Fibroblast of the conjunctiva (primary cell): ENCODE data around the gene GPR17.

Experiments used
- DNase-seq: peaks from one replicate; pipeline ENCODE4 v3.0.0-alpha.2; 2010; ENCODE audit warnings: low read depth

The GPR17 gene

GRCh38 chr2:127614731-127615130 lies 31.2 kb upstream of the GPR17 start:
- no peak for DNase-seq

DNA sequence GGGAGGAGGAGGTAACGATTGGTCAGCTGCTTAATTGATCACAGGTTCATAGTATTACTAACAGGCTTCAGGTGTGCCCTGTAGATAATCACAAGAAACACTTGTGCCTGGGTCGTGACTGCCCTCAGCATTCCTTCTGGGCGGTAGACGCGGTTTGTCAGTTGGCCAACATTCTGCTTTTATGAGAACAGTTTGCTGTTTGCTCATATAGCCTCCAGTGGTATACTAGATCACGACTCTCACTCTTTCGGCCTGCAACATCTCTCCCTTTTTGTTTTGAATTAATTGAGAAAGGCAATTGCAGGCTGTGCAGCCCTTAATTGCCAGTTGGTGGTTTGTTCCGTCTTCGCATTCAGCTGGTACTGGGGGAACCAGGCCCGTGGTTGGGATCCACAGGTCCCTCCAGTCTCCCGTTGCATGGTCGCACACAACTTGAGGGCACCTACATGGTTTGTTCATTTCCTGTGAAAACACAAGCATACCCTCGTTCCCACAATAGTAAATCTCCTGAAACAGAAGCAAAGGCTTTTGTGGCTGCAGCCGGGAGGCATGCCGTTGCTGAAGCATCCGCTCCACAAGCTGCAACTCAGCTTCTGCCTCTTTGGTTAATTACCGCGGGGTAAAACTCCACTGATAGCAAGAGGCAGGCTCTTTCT lies 30.3 kb upstream of the GPR17 start:
- DNase-seq, result no peak

GRCh38 chr2:127618551-127619202 lies 27.3 kb upstream of the GPR17 start:
- DNase-seq, result no peak

DNA sequence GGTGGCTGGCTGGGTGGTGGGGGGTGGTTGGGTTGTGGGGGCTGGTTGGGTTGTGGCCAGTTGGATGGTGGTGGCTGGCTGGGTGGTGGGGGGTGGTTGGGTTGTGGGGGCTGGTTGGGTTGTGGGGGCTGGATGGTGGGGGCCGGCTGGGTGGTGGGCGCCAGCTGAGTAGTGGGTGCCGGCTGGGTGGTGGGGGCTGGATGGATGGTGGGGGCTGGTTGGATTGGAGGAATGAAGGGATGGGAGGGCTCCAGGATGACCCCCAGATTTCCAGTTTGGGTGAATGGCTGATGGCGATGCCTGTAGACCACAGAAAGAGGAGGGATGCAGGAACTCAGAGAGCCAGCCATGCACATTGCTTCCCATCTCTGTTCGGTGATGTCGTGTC lies 26.8 kb upstream of the GPR17 start:
- DNase-seq, result no peak

- DNase-seq, result no peak
Observed at GRCh38 chr2:127619877-127620705, 25.9 kb upstream of the GPR17 start.

DNA sequence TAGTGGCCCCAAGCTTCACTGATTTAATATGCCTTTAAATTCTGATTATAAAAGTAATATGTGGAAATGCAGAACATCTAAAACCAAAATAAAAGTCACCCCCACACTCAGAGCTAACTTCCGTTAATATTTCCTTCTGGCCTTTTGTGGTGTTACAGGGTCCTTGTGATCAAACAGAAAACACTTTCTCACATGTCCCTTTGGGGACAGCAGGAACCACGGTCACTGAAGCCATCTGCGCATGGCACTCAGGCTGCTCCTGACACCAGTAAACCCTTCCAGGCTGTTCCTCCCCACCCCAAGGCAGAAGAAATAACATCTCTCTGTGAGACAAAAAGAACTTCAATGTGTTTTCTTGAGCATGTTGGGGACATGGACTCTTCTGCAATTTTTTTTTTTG lies 25.1 kb upstream of the GPR17 start:
- DNase-seq, result no peak

DNA sequence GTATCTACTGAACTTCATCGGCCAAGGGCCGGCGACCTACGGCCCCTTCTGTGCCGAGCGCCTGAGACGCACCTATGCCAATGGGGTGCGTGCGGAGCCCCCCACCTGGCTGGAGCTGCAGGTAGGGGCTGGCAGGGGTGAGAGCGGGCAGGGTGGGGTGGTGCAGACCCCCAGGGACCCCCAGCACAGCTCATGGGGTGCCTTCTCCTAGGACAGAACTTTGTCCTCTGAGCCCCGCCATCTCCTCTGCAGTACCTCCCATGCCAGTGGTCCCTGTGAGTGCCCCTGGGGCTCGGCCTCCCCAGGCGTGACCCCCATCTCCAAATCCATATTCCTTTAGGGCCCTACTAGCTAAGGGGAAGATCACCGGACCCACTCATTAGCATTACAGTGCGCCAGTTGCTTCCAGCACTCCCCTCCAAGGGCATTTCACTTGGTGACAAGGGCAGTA lies 23.9 kb upstream of the GPR17 start:
- DNase-seq, result no peak

- DNase-seq, result no peak
Observed at GRCh38 chr2:127622561-127623387, 23.2 kb upstream of the GPR17 start.

DNA sequence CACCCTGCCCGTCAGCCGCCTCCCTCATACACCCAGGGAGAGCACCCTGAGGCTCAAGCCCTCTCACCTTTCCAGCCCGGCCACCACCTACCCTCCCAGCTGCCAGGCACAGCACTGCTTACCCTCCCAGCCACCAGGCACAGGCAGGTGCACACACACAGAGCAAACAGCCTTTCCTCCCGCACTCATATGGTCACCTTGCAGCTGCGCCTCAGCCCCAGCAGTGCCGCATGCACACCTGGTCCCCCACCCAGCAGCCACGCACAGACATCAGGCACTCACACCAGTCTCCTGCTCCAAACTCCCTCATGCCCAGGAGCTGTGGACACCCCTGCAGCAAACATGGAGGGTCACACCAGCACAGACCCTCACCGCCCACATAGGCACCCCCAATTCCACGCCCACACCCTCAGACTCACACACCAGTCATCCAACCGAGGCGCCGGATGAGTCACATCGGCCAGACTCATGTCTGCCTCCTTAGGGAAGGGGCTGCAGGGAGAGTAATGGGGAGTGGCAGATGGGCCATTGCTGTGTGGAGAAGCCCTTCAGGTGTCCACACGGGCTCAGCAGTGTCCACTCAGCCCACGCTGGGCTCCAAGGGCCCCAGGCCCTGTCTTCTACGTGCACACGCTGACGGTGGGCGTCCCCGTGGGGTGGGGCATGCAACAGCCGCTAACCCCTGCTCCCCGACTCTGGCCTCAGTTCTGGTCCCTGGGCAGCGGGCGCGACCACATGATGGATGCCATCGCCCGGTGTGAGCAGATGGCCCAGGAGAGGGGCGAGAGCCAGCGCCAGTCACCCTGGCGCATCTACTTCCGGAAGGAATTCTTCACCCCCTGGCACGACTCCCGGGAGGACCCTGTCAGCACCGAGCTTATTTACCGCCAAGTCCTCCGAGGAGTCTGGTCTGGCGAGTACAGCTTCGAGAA lies 22.3 kb upstream of the GPR17 start:
- no peak for DNase-seq

GRCh38 chr2:127624320-127624755 lies 21.6 kb upstream of the GPR17 start:
- no peak for DNase-seq

GRCh38 chr2:127624756-127625571 lies 21.0 kb upstream of the GPR17 start:
- no peak for DNase-seq

- DNase-seq, result no peak
Observed at GRCh38 chr2:127625572-127625951, 20.4 kb upstream of the GPR17 start.

GRCh38 chr2:127626175-127626574 lies 19.8 kb upstream of the GPR17 start:
- no peak for DNase-seq

DNA sequence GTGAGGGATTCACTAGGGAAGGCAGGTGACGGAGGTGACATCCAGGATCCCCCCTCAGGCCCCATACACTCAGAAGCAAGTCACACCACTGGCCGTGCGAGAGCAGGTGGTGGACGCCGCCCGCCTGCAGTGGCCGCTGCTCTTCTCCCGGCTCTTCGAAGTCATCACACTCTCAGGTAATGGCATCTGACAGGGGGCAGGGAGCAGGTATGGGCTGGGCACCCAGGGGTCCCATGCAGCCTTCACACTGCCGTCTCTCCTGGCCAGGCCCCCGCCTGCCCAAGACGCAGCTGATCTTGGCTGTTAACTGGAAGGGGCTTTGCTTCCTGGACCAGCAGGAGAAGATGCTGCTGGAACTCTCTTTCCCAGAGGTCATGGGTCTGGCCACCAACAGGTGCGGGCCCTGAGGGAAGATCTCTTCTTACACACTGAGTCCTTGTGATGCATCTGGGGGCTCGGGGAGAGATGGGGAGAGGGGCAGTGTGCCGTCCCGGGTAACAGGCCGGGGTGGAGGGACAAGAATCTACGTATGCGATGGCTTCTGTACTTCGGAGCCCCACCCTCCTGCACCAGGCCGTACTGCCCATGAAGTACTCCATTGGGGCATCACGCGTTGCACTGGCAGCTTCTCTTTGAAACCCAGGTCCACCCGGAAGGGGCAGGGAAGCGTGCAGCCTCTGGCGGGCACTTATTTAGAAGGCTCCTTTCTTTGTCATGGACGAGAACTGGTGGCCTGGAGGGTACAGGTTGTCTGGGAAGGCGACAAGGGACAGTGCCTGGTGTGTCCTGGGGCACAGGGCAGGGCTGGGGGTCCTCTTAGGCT lies 18.8 kb upstream of the GPR17 start:
- DNase-seq, result no peak

- DNase-seq, result no peak
Observed at GRCh38 chr2:127627740-127628571, 18.0 kb upstream of the GPR17 start.

DNA sequence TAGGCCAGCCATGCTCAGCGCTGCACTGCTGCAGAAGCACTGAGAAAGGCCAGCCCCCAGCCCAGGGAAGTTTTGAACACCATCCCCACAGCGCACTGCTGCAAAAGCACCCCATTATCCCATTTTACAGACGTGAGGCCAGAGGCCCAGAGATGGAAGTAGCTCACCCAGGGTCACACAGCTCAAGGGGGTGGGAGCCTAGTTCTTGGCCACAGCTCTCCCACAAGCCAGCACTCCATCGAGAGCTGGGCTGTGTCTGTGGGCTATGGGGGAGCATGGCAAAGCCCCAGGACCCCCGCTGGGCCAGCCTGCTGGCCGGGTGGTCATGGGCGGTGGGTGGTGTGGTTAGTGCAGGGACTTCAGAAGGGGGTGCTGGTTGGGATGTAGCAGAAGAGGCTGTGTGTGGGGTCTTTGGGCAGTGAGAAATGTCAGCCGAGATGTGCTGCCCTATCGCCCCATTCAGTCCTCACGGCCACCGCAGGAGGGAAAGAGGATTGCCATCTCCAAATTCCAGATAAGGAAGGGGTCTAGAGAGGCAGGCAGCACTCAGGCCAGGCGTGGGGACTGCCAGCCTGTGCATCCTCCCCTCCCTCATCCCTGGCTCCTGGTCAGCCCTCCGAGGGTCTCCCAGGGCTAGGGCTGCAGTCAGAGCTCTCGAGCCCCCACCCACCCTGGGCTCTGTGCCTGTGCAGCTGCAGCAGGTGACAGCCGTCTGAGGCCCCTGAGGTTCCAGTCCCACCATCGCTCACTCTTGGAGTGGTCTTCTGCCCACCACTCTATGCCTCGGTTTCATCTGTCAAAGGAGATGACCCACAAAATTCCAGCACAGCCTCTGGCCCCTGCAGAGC lies 17.0 kb upstream of the GPR17 start:
- DNase-seq, result no peak

GRCh38 chr2:127629637-127630036 lies 16.3 kb upstream of the GPR17 start:
- no peak for DNase-seq
